HG03095 (cell line): Measurements from ENCODE around the gene CBX8.
"Not testable (repeated sequence)": the region's sequence is repeated elsewhere in the genome, so short reads cannot be mapped to it uniquely, and the experiment has no call there.

Experiments
- ATAC-seq: cut with Tn5 transposase; IDR thresholded peaks from one replicate; pipeline ENCODE4 v1.9.1; 2021; ENCODE audit warnings: moderate library complexity; ENCODE audit not compliant: unreplicated experiment

Gene CBX8

DNA sequence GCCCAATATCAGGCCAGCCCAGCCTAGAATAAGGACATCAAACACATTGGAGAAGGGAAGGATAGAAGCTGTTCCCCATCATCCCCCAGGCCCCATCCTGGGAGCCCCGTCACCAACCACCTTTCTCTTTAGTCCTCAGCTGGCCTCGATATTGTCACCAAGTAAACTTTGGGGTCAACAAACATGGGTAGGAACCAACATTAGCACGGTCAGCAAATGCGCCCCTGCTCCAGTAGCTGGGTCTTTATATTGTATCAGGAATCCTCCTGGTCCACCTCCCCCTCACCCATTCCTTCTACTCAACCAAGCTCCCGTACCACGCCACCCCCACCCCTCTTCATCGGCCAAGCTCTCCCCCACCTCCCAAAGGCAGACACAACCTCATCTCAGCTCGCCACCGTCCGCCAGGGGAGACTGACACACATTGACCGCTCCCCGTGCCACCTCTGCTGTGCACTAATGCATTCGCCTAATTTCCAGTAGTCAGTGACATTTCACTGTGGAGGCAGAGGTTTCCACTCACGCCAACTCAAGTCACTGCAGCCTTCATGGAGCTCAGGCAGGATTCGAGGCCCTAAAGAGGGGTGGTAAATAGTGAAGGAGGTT lies 39.6 kb downstream of the CBX8 start:
- ATAC-seq: no peak

DNA sequence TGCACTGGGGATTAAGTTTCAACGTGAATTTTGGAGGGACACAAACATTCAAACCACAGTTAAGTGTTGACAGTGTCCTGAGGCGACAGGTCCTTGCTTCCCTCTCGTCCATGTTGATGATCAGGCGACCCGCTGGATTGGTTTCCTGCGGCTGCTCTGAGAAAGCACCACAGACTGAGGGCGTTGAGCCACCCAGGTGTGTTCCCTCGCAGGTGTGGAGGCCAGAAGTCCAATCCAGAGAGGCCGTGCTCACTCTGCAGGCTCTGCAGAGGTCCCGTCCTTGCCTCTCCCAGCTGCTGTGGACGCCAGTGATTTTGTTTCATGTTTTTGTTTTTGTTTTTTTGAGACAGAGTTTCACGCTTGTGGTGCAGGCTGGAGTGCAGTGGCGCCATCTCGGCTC lies 41.3 kb downstream of the CBX8 start:
- no peak for ATAC-seq

DNA sequence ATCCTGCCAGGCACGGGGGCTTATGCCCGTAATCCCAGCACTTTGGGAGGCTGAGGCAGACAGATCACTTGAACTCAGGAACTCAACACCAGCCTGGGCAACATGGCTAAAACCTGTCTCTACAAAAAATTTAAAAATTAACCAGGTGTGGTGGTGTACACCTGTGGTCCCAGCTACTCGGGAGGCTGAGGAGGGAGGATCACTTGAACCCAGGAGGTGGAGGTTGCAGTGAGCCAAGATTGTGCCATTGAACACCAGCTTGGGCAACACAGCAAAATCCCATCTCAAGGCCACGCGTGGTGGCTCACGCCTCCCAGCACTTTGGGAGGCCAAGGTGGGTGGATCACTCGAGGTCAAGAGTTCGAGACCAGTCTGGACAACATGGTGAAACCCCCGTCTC lies 42.0 kb downstream of the CBX8 start:
- not testable (repeated sequence) for ATAC-seq

DNA sequence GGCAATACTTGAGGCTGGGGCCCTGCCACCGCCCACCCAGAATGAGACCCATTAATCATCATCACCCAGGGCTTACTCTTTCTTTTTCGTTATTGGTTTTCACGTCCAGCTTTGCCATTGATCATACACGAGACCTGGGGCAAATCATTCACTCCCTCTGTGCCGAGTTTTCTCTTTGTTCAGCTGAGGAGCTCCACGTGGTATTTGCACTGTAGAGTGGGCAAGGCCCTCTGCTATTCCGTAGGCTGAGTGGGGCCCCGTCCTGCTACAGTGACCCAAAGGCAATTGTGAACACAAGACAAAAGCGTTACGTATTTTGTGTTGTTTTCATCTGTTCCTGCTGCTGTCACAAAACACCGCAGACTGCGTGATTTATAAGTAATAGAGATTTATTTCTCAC lies 42.5 kb downstream of the CBX8 start:
- ATAC-seq: no peak

DNA sequence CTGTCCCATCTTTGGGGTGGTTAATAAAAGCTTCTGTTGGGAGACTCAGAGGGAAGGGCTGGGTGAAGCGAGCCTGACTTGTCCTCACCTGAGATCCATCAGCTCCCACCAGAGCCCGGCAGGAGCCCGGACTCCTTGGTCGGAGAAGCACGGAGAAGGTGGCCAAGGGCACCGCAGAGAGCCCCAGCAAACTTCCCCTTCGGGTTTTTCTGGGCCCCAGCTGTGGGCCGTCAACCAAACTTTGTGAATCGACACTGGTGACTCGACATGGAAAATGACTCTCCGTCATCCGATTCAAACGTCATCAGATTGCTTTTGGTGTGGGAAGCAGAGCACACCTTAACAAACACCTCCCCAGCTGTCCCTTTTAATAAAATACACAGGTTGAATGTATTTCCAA lies 44.7 kb downstream of the CBX8 start:
- ATAC-seq: no peak

DNA sequence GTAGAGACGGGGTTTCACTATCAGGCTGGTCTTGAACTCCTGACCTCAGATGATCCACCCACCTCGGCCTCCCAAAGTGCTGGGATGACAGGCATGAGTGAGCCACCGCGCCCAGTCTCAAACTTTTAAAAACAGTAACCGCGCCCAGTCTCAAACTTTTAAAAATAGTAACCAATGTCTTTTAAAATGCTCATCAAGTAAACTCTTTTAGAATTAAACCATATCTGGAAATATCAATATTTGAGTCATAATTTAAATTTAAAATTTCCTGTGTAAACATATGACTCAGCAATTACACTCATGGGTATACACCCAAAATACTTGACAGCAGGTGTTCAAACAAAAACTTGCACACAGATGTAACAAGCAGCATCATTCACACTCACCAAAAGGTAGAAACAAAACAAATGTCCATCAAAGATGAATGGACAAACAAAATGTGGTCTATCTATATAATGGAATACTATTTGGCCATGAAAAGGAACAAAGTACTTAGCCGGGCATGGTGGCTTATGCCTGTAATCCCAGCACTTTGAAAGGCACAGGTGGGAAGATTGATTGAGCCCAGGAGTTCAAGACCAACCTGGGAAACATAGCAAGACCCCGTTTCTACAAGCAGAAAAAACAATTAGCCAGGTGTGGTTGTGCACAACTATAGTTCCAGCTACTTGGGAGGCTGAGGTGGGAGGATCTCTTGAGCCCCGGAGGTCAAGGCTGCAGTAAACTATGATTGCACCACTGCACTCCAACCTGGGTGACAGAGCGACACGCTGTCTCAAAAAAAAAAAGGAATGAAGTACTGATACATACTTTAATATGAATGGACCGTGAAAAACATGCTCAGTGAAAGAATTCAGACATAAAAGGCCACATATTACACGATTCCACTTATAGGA lies 46.0 kb downstream of the CBX8 start:
- no peak for ATAC-seq

DNA sequence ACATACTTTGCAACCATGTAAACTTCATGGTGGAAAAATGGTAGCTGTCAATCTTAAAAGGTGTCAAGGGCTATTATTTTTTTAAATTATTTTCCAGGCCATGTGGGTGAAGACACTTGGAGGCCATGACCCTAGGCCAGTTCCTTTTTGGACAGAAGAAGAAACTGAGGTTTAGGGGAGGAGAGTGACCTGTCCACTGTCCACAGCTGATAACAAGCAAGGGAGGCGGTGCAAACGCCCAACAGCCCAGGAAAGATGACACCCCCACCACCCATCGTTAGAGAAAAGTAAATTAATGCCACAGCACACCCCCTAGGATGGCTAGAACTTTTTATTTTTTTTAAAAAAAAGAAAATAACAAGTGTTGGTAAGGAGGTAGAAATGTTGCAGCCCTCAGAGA lies 46.9 kb downstream of the CBX8 start:
- no peak for ATAC-seq

DNA sequence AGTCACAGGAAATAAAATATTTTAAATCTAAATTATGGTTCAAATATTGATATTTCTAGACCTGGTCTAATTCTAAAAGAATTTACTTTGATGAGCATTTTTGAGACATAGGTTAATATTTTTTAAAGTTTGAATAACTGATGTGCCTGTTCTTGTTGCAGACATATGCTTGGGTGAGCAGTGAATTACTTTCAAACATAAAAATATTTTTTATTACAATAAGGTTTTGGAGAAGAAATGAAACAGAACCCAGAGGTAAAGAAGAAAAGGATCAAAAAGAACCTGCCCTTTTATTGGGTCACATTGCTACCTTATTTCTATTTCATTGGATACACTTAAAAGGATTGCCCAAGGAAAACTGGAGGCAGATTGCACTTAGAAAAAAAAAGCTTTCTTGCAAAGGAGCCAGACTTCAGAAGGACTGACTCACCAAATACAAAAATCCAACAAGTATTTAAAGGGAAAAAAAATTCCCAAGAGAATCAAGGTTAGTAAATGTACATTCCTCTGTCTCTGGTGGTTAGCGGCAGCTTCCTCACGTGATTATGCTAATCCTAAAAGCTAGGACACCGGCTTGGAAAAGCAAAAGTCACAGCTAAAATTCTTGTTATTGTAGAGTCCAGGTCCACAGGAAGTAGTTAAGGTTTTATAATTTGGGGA lies 47.6 kb downstream of the CBX8 start:
- no peak for ATAC-seq

DNA sequence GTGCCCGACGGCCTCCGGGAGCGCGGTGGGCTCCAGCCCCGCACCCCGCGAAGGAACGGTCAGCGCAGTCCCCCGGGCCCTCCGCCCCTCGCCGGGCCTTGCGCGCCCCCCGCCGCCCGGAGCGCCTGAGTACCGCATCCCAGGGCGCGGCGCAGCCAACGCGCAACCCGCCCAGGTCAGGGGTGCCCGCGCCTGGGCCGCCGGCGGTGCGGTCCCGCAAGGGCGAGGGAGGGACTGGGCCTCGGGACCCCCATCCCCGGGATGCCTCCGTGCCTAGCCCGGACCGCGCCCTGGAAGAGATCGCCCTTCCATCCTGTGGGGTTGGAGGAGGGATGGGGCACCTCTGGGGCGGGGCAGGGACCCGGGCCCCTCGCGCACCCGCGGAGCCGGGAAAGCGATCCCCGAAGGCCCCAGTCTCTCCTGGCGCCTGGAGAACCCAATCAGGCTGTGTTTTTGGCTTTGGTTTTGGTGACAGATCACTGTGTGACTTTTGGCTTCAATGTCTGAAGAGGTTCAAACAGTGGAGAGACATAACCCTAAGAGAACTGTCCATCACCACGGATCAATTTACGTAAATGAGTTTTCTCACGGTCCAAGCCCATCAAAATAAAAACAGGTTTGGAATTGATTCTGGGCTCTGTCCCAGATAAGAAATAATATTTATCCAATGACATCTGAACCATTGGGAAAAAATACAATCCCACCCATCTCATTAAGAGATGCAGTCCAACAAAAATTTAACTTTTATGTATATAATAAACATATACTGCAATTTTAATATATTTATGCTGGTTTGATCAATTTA lies 48.4 kb downstream of the CBX8 start:
- no peak for ATAC-seq

DNA sequence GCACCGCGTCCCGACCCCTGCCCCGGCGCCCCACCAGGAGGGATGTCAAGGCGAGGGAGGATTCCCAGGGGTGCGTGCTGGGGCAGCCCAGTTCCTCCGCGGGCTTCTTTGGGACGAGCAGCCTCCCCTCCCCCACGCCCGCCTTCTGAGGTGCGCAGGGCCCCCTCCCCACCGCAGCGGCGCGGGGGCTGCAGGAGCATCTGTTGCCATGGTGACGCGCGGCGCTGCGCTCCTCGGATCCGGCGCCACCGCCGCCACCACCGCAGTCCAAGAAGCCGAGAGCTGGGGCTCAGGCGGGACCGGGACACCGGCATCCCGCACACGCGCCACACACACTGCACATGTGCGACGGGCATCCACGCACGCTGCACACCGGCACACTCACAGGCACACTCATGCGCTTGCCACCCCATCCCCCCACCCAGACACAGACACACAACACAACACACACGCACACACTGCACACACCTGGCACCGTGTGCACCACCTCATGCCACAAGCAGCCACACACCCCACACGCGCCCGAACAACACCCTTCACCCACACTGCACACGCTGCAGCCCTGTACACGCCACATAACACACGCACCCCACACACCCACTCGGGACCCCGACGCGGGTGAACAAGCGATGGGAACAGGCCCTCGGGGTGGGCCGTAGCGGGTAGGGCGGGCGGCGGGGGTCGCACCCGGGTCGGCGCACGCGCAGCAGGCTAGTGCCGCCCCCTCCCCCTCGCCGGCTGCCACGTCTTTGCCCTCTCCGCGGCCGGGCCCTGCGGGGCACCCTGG lies 49.2 kb downstream of the CBX8 start:
- ATAC-seq: no peak

DNA sequence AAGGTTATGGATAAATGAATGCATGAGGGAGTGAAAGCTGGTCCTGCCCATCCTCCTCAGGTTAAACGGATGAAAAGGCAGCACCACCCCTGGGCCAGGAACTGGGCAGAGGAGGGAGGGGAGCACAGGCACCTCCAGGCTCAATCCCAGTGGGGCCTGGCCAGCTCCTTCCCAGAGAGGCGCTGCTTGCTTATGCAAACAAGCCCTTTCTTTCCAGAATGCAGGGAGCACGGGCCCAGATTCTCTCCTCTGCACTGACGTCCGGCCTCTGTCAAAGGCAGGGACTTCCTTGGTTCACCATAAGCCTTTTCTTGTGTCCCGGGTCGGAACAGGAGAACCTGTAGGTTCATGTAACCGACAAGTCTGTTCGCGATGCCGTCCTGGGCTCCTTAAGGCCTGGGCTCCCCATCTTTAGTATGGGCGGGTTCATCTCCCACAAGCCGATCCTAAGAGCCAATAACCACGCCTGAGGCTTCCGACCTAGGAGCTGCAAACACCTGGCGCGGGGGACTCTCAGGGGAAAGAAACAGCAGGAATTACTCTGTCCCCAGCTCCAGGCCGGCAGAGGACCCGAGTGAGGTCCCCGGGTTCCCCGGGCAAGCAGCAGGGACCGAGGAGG lies 49.9 kb downstream of the CBX8 start:
- no peak for ATAC-seq

DNA sequence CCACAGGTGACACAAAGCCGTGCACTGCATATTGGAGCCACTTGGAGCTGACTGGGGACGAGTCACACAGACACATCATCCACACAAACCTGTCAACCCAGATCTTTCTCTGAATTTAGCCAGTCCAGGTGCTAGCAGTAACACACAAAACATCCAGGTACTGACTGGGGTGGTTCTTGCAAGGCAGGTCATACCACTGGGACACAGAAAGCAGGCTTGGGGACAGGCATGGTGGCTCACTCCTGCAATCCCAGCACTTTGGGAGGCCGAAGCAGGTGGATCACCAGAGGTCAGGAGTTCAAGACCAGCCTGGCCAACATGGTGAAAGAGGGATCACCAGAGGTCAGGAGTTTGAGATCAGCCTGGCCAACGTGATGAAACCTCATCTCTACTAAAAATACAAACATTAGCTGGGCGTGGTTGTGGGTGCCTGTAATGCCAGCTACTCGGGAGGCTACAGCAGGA lies 51.2 kb downstream of the CBX8 start:
- no peak for ATAC-seq

DNA sequence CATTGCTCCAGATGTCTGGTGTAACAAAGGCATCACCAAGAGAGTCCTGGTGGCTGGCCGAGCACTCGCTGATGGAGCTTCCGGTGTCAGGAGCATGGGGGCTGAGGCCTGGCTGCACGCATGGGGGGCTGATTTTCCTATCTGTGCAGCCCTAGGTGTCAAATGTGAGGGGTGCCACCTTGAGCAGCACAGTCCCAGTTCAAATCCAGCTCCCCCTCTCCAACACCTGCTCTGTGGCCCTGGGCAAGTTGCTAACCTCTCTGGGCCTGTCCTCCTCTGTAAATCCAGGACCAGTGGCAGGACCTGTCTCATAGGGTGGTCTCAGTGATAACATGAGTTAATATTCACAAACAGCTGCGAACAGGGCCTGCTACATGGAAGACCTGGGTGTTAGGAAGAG lies 53.3 kb downstream of the CBX8 start:
- ATAC-seq: no peak

DNA sequence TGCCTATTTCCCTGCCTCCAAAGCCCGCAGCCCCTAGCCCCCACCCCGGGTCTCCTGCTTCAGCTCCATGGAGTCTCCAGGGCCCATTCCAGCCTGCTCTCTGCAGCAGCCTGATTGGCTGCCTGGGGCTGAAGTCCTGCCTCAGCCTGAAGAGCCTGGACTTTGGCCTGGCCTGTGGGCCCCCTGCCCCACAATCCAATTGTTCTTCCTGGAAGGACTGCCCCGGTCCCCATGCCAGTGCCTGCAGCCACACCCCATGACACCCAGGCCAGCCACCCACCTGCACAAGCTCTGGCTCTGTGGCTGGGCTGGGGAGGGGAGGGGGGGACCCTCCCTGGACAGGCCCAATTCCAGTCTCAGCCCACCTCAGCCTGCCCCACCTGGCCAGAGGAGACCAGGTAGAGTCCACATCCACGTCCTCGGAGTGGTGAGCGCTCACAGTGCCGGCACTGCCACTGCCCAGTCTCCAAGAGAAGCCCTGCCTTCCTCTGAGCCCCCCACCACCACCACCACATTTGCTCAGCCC lies 53.9 kb downstream of the CBX8 start:
- ATAC-seq: no peak

DNA sequence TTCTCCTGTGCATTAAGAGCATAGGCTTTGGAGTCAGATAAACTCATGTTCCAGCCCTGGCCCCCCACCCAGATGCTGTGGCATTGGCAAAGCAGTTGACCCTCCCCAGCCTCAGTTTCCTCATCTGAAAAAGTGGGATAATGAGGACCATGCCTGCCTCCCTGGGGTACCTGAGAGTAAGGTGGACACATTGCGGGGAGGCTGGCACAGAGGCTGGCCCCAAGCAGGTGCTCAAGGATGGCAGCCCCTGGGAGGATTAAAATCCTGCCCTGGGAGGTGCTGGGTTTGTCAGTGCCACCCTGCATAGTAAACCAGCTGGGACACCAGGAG lies 54.3 kb downstream of the CBX8 start:
- no peak for ATAC-seq
